ENCODE measurements around the gene NAA11.

DNA sequence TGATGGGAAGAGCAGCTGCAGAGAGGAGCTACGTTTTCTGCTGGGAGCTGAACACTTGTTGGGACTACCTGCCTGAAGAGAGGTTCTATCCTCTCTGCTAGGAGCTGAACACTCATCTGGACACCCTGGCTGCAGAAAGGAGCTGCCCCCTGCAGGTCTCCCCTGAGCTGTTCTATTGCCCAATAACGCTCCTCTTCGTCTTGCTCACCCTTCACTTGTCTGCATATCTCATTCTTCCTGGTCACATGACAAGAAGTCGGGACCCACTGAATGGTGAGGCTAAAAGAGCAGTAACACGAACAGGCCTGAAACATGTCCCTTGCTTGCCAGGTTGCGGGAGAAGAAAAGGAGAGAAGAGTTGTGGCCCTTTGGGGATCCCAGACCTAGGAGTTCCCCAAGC is 27.8 kb downstream of the NAA11 start:
- TF ChIP-seq, protein P1, sequence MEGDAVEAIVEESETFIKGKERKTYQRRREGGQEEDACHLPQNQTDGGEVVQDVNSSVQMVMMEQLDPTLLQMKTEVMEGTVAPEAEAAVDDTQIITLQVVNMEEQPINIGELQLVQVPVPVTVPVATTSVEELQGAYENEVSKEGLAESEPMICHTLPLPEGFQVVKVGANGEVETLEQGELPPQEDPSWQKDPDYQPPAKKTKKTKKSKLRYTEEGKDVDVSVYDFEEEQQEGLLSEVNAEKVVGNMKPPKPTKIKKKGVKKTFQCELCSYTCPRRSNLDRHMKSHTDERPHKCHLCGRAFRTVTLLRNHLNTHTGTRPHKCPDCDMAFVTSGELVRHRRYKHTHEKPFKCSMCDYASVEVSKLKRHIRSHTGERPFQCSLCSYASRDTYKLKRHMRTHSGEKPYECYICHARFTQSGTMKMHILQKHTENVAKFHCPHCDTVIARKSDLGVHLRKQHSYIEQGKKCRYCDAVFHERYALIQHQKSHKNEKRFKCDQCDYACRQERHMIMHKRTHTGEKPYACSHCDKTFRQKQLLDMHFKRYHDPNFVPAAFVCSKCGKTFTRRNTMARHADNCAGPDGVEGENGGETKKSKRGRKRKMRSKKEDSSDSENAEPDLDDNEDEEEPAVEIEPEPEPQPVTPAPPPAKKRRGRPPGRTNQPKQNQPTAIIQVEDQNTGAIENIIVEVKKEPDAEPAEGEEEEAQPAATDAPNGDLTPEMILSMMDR (IDR thresholded peaks at IDR 0.05): no peak
- no peak for TF ChIP-seq POLR2A (IDR thresholded peaks at IDR 0.05)
